ENCODE data around the gene SLC38A3. TPM values are rescaled to one million over a fixed set of nuclear protein-coding genes. Genes with fewer than 3 reads are reported as not detected.

The SLC38A3 gene
- total and polyA plus RNA-seq, 2 experiments from 2014 or later, result 0.28 to 1.3 TPM

DNA sequence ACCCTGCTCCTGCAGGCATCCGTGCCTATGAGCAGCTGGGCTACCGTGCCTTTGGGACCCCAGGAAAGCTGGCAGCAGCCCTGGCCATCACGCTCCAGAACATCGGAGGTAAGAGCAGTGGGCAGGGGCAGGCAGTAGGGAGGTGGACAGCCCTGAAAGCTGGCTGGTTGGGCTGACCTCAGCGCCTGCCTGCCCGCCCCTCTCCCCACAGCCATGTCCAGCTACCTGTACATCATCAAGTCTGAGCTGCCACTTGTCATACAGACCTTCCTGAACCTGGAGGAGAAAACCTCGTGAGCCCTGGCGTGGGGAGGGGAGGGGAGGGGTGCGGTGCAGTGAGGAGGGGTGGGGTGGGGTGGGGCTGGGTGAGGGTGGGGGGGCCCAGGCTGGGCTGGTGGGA lies 10.5 kb downstream of the SLC38A3 start:
- H3K27ac ChIP-seq (ENCODE audit: low read depth), result no peak overlapping the region
- Mint-ChIP-seq H3K27ac (no peak overlapping the region), H3K27me3 (ENCODE audit: insufficient read depth, low read depth, poor library complexity) (peaks cover 12% of the 10 kb centered on the region), H3K9me3 (no peaks in the 10 kb centered on the region), H3K36me3 (ENCODE audit: low read depth) (no peaks in the 10 kb centered on the region), H3K4me3 (no peak overlapping the region), H3K4me1 (peaks cover 13% of the 10 kb centered on the region)
- H2AFZ ChIP-seq, result no peak overlapping the region
- no peaks in the 10 kb centered on the region for H3K79me2 ChIP-seq (replicated peaks; ENCODE audit: insufficient read depth)
- no peak for TF ChIP-seq EZH2 (IDR thresholded peaks at IDR 0.05; ENCODE audit: low read depth, unreplicated experiment)
- TF ChIP-seq STAT1 (IDR thresholded peaks at IDR 0.05; ENCODE audit: unreplicated experiment), result no peak
- no peak for ATAC-seq
- H3K27me3 ChIP-seq (ENCODE audit: insufficient read depth), result no peaks in the 10 kb centered on the region
- no peaks in the 10 kb centered on the region for H3K4me1 ChIP-seq (ENCODE audit: insufficient read depth)
- no peaks in the 10 kb centered on the region for H4K20me1 ChIP-seq (replicated peaks; ENCODE audit: insufficient read depth)
- H3K4me2 ChIP-seq, result no peak overlapping the region
- no peaks in the 10 kb centered on the region for H3K36me3 ChIP-seq (ENCODE audit: insufficient read depth)
- no peak for DNase-seq (ENCODE audit: low spot score)
- no peak overlapping the region for H3K4me3 ChIP-seq
- H3F3A ChIP-seq (replicated peaks; ENCODE audit: low read depth), result 0 out of 2 replicates have a peak, but pooled peaks cover 2% of the 10 kb centered on the region
- H3K9me2 ChIP-seq (ENCODE audit: insufficient read depth), result no peaks in the 10 kb centered on the region

DNA sequence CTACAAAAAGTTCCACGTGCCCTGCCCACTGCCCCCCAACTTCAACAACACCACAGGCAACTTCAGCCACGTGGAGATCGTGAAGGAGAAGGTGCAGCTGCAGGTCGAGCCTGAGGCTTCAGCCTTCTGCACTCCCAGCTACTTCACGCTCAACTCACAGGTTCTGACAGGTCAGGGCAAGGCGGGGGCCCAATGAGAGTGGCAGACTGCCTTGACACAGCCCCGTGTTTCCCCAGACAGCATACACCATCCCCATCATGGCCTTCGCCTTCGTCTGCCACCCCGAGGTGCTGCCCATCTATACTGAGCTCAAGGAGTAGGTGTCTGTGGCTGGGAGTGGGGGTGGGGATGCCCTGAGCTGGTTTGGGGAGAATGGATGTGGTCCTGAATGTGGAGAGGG lies 12.6 kb downstream of the SLC38A3 start:
- no peak for ATAC-seq
- Histone ChIP-seq H4K20me1 (replicated peaks; ENCODE audit: insufficient read depth) (no peaks in the 10 kb centered on the region), H3K4me3 (no peak overlapping the region), H3K4me1 (ENCODE audit: insufficient read depth) (no peaks in the 10 kb centered on the region), H3K27ac (ENCODE audit: low read depth) (no peak overlapping the region), H2AFZ (no peak overlapping the region), H3K79me2 (replicated peaks; ENCODE audit: insufficient read depth) (no peaks in the 10 kb centered on the region), H3K36me3 (ENCODE audit: insufficient read depth) (no peaks in the 10 kb centered on the region), H3K9me2 (ENCODE audit: insufficient read depth) (no peaks in the 10 kb centered on the region), H3F3A (replicated peaks; ENCODE audit: low read depth) (0 out of 2 replicates have a peak, but pooled peaks cover 7% of the 10 kb centered on the region), H3K4me2 (no peak overlapping the region), H3K27me3 (ENCODE audit: insufficient read depth) (no peaks in the 10 kb centered on the region)
- Mint-ChIP-seq H3K4me1 (no peaks in the 10 kb centered on the region), H3K27ac (no peak overlapping the region), H3K9me3 (no peaks in the 10 kb centered on the region), H3K36me3 (ENCODE audit: low read depth) (no peaks in the 10 kb centered on the region), H3K27me3 (ENCODE audit: insufficient read depth, low read depth, poor library complexity) (peaks cover 10% of the 10 kb centered on the region), H3K4me3 (no peak overlapping the region)
- TF ChIP-seq ZNF331 (CRISPR knock-in tag; IDR thresholded peaks at IDR 0.05; ENCODE audit: low read depth) (no peak), EZH2phosphoT487 (IDR thresholded peaks at IDR 0.05; ENCODE audit: unreplicated experiment) (no peak), JUNB (IDR thresholded peaks at IDR 0.05; ENCODE audit: unreplicated experiment) (no peak), STAT1 (IDR thresholded peaks at IDR 0.05; ENCODE audit: unreplicated experiment) (no peak)
- TF ChIP-seq, protein P1, sequence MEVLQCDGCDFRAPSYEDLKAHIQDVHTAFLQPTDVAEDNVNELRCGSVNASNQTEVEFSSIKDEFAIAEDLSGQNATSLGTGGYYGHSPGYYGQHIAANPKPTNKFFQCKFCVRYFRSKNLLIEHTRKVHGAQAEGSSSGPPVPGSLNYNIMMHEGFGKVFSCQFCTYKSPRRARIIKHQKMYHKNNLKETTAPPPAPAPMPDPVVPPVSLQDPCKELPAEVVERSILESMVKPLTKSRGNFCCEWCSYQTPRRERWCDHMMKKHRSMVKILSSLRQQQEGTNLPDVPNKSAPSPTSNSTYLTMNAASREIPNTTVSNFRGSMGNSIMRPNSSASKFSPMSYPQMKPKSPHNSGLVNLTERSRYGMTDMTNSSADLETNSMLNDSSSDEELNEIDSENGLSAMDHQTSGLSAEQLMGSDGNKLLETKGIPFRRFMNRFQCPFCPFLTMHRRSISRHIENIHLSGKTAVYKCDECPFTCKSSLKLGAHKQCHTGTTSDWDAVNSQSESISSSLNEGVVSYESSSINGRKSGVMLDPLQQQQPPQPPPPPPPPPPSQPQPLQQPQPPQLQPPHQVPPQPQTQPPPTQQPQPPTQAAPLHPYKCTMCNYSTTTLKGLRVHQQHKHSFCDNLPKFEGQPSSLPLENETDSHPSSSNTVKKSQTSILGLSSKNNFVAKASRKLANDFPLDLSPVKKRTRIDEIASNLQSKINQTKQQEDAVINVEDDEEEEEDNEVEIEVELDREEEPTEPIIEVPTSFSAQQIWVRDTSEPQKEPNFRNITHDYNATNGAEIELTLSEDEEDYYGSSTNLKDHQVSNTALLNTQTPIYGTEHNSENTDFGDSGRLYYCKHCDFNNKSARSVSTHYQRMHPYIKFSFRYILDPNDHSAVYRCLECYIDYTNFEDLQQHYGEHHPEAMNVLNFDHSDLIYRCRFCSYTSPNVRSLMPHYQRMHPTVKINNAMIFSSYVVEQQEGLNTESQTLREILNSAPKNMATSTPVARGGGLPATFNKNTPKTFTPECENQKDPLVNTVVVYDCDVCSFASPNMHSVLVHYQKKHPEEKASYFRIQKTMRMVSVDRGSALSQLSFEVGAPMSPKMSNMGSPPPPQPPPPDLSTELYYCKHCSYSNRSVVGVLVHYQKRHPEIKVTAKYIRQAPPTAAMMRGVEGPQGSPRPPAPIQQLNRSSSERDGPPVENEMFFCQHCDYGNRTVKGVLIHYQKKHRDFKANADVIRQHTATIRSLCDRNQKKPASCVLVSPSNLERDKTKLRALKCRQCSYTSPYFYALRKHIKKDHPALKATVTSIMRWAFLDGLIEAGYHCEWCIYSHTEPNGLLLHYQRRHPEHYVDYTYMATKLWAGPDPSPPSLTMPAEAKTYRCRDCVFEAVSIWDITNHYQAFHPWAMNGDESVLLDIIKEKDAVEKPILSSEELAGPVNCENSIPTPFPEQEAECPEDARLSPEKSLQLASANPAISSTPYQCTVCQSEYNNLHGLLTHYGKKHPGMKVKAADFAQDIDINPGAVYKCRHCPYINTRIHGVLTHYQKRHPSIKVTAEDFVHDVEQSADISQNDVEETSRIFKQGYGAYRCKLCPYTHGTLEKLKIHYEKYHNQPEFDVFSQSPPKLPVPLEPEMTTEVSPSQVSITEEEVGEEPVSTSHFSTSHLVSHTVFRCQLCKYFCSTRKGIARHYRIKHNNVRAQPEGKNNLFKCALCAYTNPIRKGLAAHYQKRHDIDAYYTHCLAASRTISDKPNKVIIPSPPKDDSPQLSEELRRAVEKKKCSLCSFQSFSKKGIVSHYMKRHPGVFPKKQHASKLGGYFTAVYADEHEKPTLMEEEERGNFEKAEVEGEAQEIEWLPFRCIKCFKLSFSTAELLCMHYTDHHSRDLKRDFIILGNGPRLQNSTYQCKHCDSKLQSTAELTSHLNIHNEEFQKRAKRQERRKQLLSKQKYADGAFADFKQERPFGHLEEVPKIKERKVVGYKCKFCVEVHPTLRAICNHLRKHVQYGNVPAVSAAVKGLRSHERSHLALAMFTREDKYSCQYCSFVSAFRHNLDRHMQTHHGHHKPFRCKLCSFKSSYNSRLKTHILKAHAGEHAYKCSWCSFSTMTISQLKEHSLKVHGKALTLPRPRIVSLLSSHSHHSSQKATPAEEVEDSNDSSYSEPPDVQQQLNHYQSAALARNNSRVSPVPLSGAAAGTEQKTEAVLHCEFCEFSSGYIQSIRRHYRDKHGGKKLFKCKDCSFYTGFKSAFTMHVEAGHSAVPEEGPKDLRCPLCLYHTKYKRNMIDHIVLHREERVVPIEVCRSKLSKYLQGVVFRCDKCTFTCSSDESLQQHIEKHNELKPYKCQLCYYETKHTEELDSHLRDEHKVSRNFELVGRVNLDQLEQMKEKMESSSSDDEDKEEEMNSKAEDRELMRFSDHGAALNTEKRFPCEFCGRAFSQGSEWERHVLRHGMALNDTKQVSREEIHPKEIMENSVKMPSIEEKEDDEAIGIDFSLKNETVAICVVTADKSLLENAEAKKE (CRISPR knock-in tag; IDR thresholded peaks at IDR 0.05), result no peak
- TF ChIP-seq, protein P2, sequence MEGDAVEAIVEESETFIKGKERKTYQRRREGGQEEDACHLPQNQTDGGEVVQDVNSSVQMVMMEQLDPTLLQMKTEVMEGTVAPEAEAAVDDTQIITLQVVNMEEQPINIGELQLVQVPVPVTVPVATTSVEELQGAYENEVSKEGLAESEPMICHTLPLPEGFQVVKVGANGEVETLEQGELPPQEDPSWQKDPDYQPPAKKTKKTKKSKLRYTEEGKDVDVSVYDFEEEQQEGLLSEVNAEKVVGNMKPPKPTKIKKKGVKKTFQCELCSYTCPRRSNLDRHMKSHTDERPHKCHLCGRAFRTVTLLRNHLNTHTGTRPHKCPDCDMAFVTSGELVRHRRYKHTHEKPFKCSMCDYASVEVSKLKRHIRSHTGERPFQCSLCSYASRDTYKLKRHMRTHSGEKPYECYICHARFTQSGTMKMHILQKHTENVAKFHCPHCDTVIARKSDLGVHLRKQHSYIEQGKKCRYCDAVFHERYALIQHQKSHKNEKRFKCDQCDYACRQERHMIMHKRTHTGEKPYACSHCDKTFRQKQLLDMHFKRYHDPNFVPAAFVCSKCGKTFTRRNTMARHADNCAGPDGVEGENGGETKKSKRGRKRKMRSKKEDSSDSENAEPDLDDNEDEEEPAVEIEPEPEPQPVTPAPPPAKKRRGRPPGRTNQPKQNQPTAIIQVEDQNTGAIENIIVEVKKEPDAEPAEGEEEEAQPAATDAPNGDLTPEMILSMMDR (conservative IDR thresholded peaks at IDR 0.05; ENCODE audit: low read depth in 2 of 2), result no peak
- no peak for DNase-seq (ENCODE audit: low spot score)

Data from GM23338 (cell line).